HG03571 (cell line): ENCODE results near the gene SIK3.
"Not testable (repeated sequence)": the region's sequence is repeated elsewhere in the genome, so short reads cannot be mapped to it uniquely, and the experiment has no call there.

Experiments
- ATAC-seq: cut with Tn5 transposase; IDR thresholded peaks from one replicate; pipeline ENCODE4 v1.9.1; 2021; ENCODE audit not compliant: unreplicated experiment

SIK3 gene

GRCh38 chr11:117050121-117050520, 48.1 kb downstream of the SIK3 start:
- ATAC-seq = not testable (repeated sequence)

GRCh38 chr11:117046627-117047026, 51.6 kb downstream of the SIK3 start:
- ATAC-seq = not testable (repeated sequence)

DNA sequence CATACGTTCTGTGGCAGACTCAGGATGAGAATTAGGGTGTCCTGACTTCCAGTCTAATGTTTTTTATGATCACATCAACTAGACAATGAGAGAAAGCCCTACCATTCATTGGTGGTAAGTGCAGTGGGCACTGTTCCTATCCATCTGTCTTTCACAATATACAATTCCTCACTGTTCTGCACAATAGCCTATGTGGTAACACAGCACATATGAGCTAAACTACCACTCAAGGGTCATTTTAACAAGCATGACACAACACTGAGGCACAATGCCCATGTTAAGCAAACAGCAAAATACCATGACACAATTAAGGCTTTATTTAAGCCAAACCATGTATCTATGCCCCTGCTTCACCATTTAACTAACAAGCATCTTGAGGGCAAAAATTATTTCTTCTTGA, 52.3 kb downstream of the SIK3 start:
- no peak for ATAC-seq

DNA sequence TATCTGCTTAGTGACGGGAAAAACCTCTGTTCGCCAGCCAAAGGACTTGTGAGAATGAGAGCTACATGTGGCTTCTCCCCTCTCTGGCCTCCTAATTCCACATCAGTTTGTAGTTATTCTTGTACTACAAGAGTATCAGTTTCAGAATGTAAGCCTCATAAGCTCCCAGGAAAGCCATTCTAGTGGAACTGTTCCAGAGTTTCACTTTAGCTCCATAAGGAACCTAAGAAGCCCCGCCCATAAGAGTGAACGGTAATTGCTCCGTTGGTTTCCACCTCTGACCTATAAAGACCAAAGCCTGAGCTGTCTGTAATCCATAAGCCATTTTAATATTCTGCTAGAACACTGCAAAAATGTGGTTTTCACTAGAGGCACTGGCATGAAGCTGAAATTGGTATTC, 53.0 kb downstream of the SIK3 start:
- no peak for ATAC-seq

DNA sequence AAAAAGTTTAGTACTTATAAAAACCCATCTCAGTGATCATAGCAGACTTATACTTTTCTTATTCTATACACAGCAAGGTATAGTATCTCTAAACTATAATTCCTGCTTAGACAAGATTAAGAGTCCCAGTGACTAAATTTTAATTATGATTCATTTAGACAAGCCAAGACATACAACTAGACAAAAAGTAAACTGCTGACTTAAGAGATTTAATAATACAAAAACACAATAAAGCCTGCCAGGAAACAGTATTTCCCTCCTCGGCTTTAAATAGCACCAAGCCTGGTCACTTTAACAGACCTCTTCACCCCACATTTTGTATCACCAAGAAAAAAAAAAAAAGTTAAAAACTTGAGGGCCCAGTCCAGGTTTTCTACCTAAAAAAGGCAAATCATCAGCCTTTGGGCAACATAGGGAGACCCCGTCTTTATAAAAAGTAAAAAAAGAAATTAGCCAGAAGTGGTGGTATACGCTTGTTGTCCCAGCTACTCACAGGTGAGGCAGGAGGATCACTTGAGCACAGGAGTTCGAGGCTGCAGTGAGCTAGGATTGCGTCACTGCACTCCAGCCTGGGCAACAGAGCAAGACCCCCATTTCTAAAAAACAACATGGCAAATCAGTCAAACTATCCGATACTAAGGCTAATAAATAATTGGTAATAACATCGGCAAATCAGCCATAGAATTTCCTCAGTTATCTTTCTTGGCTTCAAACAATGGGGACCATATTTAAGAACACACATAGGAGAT, 53.8 kb downstream of the SIK3 start:
- no peak for ATAC-seq

GRCh38 chr11:117042689-117043088, 55.5 kb downstream of the SIK3 start:
- no peak for ATAC-seq

DNA sequence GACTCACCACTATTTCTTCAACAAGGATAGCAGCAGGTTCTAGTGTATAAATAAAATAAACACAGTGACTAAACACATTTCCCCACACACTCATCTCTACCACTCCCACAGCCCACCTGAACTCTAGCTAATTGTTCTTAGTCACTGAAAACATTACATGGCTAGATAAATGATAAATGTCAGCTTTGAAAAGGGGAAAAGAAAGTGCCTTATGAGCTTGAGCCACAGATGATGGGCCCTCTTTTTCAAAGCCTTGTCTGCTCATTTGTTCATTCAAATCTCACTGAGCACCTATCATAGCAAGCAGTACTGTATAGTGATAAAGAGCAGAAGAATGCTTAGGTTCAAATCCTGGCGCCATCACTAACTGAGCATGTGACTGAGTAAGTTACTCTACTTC, 58.3 kb downstream of the SIK3 start:
- ATAC-seq = no peak

DNA sequence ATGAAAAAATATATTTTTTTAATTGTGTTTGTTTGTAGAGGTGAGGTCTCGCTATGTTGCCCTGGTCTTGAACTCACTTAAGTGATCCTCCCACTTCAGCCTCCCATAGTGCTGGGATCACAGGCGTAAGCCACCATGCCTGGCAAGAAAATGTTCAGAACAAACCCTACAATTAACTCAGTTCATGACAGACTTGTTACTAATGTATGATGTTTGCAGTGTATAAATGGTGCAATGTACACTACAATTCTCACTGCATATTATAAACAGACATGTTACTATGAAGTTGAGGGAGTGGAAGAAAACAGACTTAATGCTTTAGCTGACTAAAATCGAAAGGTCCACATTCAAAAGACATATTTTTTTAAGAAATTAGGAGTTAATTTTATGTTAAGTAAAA, 59.0 kb downstream of the SIK3 start:
- no peak for ATAC-seq

DNA sequence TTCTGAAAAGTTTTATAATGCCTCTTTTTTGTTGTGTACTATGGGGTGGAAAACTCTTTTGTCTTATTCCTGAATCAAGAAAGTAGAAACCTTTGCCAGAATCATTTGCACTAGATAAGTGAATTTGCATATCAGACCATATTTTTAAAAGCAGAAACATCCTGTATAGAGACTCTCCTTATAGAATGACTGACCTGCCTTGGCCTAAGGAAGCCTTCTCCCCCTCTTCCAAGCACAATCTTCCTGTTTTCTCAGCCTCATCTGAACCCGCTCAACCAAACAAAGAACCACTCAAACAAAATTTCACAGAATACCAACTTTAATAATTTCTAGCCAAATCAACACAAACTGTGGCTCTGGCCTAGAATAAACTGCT, 60.3 kb downstream of the SIK3 start:
- ATAC-seq = no peak

GRCh38 chr11:117037279-117037974, 60.8 kb downstream of the SIK3 start:
- ATAC-seq = no peak

DNA sequence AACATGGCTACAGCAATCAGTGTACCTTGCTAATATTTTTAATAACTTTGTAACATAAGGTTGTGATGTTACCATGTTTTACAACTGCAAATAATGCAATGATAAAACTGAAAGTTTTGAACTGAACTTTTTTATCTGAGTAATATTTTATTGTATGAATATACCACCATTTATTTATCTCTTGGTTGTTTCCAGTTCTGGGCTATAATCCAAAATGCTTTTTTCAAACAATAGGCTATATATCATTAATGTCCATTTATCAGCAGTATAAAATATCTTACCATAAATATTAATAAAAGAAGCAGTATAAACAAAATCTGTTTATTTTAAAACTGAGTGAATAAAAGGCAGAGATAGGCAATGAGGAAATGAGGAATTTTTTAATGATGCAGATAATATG, 63.3 kb downstream of the SIK3 start:
- ATAC-seq = no peak

DNA sequence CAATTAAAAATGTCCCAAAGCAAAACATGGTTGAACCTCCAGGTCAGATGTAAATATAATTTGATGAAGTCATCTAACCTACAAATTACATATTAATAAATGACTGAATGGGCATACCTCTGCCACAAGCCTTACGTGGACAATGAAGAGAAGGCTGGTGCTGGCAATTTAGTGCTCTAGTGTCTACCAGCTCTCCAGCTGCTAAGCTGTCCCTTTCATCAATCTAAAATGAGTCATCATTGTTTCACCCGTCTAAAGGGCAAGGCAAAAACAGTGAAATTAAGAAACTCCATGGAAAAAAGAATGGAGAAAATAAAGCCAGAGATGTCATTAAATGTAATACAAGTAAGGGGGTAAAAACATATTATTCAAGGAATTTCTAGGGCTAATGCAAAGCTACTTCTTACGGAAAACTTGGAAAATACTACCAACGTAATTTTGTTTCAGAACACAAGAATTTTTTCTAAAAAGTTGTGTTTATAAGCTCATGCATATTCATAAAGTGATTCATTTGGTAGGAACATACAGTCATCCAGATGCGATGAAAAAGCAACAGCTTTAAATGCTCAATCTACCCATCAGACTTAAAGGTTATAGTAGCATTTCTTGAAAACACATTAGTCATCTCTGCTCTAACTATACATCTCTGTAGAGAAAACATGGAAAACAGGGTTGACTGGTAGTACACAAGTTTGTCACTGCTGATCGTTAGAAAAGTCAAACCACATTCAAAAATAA, 71.5 kb downstream of the SIK3 start:
- no peak for ATAC-seq

- ATAC-seq = not testable (repeated sequence)
These were observed 74.5 kb downstream of the SIK3 start for GRCh38 chr11:117023707-117024106.

DNA sequence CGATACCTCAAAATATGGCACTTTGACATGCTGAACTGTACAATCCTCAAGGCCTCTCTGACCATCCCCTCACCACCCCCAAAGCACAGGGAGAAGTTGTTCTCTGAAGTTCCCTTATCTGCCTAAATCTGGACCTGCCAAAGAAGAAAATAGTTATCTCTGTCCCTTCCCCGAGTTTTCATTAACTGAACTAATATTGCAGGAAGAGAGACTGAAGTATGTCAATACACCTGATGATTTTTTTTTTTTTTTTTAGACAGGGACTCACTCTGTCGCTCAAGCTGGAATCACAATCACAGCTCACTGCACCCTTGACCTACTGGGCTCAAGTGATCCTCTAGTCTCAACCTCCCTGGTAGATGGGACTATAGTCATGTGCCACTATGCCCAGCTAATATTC, 75.0 kb downstream of the SIK3 start:
- ATAC-seq = no peak

DNA sequence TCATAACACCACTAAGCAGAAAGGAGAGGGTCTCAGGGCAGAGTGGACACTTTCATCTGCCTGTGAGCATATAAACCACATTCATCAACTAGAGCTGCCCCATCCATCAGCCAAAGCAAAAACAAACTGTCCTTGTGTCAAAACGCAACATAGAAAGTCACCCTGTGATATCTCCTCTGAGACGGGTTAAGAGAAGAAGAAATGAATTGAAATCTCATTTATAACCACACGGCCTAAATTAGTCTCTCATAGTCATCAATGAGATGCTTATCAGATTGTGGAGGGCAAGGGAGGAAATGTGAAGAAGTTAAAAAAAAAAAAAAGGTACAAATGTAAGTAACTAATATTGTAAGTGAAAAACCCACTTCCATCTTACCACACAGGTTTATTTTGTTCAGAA, 75.7 kb downstream of the SIK3 start:
- ATAC-seq = no peak

DNA sequence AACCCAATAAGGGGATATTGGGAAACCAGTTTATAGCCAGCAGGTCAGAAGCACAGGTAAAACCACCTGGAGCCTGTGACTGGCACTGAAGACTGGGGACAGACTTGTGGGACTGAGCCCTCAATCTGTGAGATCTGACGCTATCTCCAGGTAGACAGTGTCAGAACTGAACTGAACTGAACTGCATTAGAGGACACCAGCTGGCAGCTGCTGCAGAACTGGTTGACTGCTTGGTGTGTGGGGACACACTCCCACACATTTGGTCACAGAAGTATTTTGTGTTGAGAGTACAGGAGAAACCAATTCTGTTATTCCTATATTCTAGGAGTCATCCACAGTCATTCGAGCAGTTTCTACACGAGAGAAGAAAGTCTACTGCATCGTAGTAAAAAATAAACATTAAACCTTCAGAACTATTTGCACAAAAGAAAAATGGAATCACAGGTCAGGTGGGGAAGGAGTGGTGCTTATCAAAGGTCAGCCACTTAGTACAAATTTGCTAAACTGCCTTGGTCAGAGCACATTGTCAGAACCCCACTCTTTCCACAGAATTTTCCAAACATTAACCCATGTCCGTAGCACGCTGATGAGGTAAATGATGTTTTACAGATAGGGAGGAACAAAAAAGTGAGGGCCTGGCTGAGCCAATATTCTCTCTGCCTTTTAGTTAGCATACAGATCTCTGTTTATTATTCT, 77.2 kb downstream of the SIK3 start:
- ATAC-seq = no peak

GRCh38 chr11:117020287-117020686, 77.9 kb downstream of the SIK3 start:
- no peak for ATAC-seq

DNA sequence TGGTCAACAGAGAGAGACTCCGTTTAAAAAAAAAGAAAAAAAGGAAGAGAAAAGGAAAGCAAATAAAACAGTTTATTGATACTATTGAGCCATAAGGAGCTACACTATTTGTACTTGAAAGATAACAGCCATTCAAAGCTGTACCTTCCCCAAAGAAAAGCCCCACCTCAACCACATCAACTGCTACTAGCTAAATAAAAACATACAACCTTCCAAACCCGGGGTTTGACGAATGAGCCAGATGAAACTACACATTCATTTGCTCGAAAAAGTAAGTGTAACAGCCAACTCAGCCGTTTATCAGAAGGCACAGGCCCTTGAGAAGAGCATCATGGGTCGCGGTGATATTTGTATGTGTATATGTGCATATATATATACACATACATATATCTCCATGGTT, 78.4 kb downstream of the SIK3 start:
- no peak for ATAC-seq

DNA sequence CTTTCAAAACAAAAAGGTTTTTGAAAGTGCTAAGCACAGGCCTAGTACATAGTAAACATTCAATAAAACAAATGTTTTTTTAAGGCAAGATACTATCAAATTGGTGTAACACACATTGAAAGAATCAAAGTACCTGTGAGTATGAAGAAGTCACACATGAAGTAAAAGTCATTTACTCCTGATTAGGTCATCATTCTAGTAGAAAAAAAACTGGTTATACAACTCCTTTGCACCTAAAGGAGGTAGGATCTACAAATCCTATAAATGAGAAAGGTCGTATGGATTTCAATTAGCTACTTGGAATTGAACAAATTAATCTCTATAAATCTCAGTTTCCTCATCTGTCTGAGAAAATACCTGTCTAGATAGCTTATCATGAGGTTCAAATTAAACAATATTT, 80.8 kb downstream of the SIK3 start:
- no peak for ATAC-seq

- ATAC-seq = no peak
These were observed 81.5 kb downstream of the SIK3 start for GRCh38 chr11:117016747-117017146.

DNA sequence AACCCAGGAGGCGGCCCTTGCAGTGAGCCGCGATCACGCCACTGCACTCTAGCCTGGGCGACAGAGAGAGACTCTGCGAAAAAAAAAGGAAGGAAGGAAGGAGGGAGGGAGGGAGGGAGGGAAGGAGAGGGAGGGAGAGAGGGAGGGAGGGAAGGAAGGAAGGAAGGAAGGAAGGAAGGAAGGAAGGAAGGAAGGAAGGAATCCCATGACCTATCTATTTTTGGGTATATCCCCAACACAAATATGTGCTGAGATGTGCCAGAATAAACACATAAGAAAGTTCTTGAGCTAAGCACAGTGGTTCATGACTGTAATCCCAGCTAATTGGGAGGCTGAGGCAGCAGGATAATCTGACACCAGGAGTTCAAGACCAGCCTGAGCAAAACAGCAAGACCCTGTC, 82.0 kb downstream of the SIK3 start:
- no peak for ATAC-seq

DNA sequence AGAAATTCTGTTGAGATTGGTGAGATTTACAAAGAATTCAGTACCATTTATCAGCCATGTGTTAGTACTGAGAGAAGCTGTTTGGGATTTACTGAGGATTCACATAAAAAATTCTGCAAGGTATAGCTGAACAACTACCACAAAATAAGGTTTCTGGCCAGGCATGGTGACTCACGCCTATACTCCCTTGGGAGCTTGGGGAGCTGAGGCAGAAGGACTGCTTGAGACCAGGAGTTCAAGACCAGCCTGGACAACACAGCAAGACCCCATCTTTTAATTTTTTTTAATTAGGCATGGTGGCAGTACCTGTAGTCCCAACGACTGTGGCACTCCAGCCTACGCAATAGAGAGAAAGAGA, 86.7 kb downstream of the SIK3 start:
- ATAC-seq = no peak
